Stimulated activated naive CD4-positive, alpha-beta T cell treated with Interleukin-2 at 50 U/mL for 16 hours (primary cell): ENCODE measurements around the gene TP53I3.
"Not testable (repeated sequence)": the region's sequence is repeated elsewhere in the genome, so short reads cannot be mapped to it uniquely, and the experiment has no call there.

Experiments used
- DNase-seq: peaks from one replicate; lab custom pipeline; 2025; lab: John Stamatoyannopoulos, UW

Gene TP53I3

DNA sequence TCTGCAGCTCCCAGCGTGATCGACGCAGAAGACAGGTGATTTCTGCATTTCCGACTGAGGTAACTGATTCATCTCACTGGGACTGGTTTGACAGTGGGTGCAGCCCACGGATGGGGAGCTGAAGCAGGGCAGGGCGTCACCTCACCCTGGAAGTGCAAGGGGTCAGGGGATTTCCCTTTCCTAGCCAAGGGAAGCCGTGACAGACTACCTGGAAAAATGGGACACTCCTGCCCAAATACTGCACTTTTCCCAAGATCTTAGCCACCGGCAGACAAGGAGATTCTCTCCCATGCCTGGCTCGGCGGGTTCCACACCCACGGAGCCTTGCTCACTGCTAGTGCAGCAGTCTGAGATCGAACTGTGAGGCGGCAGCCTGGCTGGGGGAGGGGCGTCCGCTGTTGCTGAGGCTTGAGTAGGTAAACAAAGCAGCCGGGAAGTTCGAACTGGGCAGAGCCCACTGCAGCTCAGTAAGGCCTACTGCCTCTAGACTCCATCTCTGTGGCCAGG lies 10.6 kb upstream of the TP53I3 start:
- not testable (repeated sequence) for DNase-seq

DNA sequence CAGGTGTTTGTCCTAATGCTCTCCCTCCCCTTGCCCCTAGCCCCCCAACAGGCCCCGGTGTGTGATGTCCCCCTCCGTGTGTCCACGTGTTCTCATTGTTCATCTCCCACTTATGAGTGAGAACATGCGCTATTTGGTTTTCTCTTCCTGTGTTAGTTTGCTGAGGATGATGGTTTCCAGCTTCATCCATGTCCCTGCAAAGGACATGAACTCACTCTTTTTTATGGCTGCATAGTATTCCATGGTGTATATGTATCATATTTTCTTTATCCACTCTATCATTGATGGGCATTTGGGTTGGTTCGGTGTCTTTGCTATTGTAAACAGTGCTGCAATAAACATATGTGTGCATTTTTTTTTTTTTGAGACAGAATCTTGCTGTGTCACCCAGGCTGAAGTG lies 8.6 kb upstream of the TP53I3 start:
- not testable (repeated sequence) for DNase-seq

DNA sequence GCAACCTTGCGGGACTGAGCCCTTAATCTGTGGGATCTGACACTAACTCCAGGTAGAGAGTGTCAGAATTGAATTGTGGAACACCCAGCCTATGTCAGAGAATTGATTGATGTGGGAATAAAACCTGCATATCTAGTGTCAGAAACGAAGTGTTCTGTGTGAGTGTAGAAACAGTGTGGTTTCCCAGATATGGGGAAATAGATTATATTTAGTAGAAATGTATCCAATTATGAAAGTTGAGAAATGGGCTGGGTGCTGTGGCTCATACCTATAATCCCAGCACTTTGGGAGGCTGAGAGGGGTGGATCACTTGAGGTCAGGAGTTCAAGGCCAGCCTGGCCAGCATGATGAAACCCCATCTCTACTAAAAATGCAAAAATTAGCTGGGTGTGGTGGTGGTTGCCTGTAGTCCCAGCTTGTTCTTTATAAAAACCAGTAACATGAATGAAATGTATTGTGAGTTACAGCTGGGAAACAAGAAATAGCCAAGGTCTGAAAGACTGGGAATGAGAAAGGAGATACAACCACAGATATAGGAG lies 4.3 kb upstream of the TP53I3 start:
- DNase-seq: no peak

DNA sequence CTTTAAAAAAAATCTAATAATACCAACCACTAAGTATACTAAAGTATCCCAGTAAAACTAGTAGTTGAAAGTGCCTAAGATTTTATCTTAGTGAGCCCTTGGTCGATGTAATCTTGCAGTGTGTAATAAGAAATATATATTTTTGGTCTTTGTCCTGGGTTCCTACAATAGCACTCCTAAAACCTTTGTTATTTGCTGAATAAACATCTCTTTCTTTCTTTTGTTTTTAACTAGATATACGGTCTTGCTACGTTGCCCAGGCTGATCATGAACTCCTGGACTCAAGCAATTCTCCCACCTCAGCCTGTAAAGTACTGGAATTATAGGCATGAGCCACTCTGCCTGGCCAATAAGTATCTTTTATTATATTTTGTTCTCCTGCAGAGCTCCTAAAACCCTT lies 2.4 kb upstream of the TP53I3 start:
- DNase-seq: no peak

DNA sequence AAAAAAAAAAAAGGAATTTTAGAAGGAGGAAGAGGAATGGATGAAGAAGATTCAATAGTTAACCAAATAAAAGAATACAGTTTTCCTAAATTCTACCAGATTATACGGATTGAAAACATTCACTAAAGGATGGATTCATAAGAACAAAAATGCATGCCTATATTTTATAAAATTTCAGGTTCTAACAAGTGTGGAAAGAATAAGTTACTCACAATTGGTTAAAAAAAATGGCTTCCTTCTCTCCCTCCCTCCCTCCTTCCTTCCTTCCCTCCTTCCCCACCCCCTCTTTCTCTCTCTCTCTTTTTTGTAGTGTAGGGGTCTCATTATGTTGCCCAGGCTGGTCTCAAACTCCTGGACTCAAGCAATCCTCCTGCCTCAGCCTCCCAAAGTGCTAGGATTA lies 1.6 kb upstream of the TP53I3 start:
- DNase-seq: no peak

DNA sequence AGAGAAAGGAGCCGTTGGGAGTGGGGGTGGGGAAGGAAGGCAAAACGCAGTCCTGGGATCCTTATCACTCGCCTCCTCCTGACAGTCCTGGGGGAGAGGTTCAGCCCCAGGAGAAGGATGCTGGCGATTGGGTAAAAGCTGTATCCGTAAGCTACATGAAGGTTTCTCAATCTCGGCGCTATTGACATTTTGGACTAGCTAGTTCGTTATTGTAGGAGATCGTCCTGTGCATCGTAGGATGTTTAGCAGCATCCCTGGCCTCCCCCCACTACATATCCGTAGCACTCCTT lies 511 bp upstream of the TP53I3 start:
- DNase-seq: no peak

DNA sequence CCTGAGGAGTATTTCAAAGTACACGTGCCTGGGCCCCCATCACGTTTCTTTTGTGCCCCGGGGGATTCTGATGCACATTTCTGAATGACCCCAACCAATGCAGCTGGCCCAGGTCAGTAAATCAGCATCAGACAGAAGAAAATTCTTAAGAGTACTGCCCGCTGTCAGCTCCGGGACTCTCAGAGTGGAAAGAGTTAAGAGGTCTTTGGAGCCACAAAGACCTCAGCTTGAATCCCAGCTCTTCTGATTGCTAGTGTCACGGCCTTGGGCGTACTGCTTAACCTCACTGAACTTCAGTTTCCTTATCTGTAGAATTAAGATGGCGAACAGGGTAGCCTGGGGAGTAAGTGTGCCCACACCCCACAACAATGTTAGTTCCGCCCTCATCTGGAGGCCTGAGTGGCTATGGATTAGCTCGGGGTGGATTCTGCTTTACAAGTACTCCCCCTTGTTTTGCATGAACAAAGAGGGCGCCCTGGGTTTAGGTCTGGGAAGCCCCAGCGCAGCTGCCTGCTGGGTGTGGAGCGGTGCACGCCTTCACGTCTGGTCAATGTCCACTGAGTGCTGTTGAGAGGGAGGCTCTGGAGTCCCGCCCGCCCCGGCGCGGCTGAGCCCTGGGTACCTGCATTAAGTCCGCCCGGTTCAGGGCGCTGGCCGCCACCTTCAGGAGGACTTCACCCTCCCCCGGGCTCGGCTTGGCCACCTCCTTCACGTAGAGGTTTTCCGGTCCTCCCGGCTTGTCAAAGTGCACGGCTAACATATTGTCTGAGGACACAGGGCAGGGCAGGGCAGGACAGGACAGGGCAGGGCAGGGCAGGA lies 858 bp downstream of the TP53I3 start:
- DNase-seq: peak; percentile 55

DNA sequence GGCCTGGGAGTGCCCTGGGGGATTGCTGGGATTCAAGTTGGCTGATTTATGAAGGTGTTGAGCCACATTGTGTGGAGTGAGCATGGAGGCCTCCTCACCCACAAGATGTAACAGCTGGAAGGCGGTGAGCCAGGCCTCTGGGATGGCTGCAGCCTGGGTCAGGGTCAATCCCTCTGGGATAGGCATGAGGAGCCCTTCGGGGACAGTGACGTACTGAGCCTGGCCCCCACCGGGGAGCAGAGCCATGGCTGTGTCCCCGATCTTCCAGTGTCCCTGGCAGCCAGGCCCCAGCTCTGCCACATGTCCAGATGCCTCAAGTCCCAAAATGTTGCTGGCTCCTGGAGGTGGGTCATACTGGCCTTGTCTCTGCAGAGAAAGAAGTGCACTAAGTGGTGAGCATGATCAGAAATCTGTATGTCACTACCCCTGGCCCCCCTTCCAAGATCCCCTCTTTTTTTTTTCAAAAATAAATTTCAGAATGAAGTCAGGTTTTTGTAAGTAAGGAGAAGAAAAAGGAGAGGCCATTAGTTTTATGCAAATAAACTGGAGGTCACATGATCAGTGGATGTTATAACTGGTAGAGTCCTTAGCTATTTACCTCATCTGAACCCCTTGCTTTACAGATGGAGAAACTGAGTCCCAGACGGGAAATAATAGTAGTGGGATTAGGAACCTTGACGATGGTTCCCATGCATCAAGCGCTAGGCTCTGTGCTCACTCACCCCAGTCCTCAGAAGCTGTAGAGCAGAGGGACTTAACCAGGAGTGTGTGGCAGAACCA lies 1.7 kb downstream of the TP53I3 start:
- no peak for DNase-seq

DNA sequence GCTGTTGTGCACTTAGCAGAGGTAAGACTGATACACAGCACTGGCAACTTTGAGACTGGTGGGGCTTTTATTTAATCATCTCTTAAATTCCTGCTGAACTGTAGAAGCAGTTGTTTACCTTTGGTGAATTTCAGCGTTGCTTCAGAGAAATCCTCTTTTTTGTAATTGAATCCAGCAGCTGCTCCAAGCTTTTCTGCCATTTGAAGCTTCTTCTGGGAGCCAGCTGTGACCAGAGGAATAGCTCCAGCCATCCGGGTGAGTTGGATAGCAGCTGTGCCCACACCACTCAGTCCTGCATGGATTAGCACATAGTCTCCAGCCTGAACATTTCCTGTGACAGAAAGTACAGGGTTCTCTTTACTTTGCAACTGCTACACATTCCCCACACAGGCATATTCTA lies 3.9 kb downstream of the TP53I3 start:
- DNase-seq: no peak

DNA sequence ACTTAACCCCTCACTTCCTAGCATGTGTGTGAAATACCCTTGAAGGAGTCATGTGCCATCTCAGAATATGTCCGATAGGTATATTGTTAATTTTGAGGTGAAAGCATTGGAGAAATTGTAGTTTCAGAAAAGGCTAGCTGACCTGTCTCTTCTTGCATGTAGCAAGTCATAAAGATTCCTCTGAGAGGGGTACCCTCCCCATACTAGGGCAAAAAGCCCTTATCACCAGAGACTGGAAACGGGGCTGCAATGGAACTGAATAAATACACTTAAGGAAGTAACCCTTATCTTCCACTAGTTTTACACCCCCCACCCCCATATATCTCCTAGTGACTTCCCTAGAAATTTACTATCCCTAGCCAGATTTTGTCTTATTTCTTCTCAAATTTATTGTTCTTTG lies 6.8 kb downstream of the TP53I3 start:
- DNase-seq: no peak

DNA sequence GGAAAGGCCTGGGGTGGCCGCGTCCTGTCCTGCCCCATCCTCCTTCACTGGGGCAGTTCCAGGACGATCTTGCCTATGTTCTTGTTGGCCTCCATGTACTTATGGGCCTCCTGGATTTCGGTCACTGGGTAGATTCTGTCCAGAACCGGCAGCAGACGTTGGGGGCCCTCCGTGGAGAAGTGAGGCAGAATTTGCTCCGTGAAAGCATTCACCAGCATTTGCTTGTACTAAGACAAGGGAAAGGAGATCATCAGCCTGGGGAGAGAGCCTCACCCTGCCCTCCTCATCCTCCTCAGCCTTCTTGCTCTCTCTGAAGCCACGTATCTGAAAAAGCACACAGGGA lies 7.1 kb downstream of the TP53I3 start:
- DNase-seq: no peak

DNA sequence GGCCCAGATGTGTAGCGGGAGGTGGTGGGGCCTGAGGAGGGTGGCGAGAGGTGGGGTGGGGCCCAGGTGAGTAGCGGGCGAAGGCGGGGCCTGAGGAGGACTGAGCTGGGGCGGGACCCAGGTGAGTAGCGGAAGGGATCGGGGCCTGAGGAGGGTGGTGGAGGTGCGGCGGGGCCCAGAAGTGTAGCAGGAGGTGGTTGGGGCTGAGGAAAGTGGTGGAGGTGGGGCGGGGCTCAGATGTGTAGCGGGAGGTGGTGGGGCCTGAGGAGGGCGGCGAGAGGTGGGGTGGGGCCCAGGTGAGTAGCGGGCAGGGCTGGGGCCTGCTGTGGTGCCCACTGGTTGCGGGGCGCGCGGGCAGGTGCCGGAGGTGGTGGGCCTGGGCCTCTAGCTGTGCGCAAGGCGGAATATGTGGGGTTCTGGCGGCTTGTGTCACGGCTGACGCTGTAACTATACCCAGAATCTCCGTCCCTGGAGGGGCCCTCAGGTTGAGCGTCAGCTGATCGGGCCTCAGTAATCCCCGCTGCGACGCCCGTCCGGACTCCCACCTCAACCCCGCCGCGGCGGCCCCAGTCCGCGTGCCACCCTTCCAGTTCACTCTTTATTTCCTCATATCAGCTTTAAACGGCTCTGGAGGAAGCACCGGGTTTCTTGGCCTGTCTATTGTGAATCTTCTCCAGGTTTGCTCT lies 7.6 kb downstream of the TP53I3 start:
- DNase-seq: no peak

DNA sequence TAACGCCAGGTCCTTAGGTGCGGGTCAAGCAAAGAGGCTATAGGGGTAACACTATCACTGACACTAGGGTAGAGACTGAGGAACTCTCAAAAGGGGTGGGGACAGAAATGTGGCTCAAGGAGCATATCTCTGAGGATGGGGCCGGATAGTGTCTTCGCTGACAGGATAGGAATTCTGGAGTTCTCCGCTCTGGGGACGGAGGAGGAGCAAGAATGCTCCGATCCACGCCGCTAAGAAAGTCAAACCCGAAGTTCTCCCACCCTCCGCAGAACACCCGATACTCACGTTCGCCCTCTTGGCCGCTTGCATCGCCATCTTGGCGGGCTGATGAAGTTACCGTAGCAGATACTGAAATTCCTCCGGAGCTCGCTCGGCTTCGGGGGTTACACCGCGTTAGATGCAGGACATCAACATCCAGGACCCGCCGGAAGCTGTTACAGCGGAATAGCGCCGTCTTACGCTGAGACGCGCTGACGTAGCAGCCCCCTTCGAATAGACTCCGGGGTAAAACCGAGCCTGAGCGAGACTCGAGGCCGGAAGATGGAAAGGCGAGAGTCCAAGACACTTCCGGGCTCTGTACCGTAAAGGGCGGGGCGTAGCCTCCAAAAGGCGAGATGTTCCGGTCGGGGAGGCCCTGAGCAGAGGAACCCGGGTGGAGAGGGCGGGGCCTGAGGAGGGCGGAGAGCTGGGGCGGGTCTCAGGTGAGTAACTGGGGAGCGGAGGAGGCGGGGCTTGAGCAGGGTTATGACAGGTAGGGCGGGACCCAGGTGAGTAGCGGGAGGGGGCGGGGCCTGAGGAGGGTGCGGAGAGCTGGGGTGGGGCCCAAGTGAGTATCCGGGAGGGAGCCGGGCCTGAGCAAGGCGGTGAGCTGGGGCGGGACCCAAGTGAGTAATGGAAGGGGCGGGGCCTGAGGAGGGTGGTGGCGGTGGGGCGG lies 8.5 kb downstream of the TP53I3 start, which contains the start of gene SF3B6:
SF3B6 (minus strand) TSS at position 412 of the 934 bp plus-strand sequence; CDS start at position 315, 97 bp downstream.
- DNase-seq: peak; percentile 100

DNA sequence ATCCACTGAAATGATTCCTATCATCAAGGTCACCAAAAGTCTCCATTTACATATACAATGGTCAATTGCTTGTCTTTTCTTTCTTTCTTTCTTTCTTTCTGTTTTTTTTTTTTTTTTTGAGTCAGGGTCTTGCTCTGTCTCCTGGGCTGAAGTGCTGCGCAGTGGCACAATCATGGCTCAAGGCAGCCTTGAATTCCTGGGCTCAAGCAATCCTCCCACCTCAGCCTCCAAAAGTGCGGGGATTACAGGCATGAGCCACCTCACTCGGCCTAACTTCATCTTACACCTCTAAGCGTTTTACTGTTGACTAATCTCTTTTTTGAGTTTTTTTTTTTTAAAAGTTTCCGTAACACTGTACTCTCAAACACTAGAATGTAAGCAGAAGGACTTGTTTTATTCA lies 9.4 kb downstream of the TP53I3 start:
- no peak for DNase-seq

DNA sequence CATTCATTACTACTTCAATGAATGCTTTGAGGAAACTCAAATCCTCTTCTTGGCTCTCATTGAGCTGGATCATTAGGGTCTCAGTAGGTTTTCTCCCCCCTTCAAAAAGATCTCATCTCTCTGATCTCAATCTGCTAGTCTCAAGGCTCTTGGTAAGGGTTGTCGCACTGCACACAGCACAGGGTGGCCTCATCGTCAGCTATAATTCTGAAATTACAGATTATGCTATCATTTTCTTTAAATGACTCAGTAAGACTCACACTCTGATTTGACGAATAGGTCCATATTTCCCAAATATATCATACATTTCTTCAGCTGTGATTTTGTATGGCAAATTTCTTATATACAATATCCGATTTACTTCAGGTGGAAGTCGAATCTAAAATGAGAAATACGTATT lies 10.8 kb downstream of the TP53I3 start:
- no peak for DNase-seq

DNA sequence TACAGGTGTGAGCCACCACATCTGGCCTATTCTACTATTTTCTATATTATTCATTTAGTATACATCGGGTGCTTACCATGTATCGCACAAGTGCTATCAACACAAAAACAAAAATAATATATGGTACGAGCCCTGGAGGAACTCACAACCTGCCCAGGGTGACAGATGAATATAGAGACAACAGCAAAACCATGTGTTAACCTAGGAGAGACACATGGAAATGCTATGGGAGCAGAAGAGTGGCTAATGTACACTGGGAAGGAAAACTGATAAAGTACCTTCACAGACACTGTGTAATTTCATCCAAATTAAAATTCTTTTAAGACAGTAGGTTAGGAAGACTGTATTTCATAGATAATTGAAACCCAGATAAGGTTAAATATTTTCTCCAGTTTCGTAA lies 12.4 kb downstream of the TP53I3 start:
- DNase-seq: no peak

DNA sequence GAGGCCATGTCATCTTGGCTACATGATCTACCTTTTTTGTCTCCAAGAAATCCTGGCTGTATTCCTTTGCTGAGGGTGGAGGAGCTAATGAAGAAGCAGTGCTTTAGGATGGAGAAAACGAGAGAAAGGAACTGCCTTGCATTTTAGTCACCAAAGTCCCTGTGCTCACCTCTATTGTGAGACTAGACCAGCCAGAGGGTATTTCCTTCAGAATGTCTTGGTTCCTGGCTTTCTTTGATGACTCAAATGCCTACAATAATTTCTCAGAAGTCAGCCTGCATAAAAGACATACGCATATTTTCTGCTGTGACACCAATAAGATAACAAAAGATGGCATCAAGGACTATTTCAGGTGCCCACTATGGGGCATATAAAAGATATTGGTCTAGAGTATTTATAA lies 19.3 kb downstream of the TP53I3 start:
- no peak for DNase-seq

DNA sequence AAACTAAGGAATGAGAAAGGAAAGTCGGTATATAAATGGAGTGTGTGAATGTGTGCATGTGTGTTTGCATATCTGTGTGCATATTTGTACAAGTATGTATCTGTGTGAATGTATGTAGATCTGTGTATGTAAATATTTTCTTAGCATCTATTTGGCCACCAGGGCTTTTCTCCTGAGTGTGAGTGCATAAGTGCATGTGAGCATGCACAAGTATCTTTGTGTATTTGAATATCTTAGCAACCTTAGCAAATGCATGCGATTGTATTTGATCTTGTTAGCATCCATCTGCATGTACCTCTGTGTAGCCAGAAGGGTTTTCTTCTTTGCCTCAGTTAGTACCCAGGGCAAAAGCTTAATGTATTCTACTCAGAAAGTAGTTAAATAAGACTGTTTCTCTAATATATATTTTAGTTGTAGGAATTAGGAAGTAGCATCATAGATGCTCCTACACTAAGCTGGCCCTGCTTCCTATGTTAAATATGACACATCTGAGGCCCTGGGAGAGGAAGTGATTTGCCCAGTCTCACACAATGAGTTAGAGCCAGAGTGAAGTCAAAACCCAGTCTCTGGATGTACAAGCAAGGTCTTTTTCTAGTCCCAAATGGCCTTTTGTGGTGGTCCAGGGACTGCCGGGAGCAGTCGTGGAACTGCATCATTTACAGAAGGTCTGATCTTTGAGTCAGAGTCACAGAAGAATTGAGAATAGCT lies 25.9 kb downstream of the TP53I3 start:
- DNase-seq: no peak

DNA sequence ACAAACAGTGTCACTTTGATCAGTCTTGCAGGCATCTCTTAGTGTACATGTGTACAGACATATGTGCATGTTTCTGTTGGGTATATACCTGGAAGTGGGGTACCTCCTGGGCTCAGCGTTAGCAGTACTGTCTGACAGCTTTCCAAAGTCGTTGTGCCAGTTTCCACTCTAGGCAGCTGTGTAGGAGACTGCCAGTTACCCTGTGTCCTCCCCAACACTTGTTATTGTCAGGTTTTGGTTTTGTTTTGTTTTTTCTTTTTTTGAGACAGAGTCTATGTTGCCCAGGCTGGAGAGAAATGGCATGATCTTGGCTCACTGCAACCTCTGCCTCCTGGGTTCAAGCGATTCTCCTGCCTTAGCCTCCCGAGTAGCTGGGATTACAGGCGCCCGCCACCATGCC lies 28.9 kb downstream of the TP53I3 start:
- no peak for DNase-seq

DNA sequence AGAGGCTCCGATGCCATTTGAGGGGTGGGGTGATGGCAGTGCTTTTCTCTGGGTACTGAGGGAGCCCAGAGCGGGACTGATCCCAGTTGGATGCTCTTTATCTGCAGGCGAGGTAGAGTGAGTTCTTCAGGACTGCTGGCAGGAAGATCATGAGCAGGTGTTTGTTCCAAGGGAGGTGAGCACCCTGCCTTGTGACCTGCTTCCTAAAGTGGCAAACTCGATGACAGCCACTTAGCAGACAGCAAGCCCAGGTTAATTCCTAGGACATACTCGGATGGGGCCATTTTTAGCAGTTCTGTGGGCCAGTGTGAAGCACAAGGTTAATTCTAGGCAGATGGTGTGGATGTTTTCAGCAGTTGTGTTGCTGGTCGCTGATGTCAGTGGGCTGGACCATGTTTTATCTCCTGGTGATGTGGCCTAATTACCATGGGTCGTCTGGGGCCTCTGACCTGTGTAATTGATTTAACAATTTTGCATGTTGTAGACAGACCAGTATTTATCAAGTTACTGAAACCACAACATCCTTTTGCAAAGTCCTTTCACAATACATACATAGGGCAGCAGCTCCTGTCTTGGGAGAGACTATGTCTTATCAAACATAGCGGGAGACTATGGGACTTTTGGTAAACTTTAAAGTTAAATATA lies 30.1 kb downstream of the TP53I3 start:
- DNase-seq: no peak
